ENCODE results near the gene PCNA. TPM values are rescaled to one million over a fixed set of nuclear protein-coding genes. Genes with fewer than 3 reads are reported as not detected.

The PCNA gene
- total RNA-seq, 1 experiment from 2014 or later: 274 TPM

- Histone ChIP-seq H3K79me1 (ENCODE audit: insufficient read depth, low read depth, low read length, poor library complexity, severe bottlenecking) (peaks cover 11% of the 10 kb centered on the region), H3K27me3 (ENCODE audit: insufficient read depth, low read length) (no peaks in the 10 kb centered on the region), H3K56ac (ENCODE audit: insufficient read length, low read depth, low read length) (no peak overlapping the region), H3K18ac (ENCODE audit: insufficient read length, low read depth, low read length) (no peak overlapping the region), H3K4me1 (ENCODE audit: insufficient read depth, low read length) (no peaks in the 10 kb centered on the region), H2BK12ac (ENCODE audit: insufficient read length, low read depth, low read length) (no peak overlapping the region), H3K14ac (ENCODE audit: insufficient read depth, low read length) (no peak overlapping the region), H3K9me3 (ENCODE audit: control insufficient read depth, low read depth, low read length) (no peaks in the 10 kb centered on the region), H3K23me2 (ENCODE audit: insufficient read length, low read depth, low read length, poor library complexity, severe bottlenecking) (no peaks in the 10 kb centered on the region), H4K91ac (ENCODE audit: insufficient read length, low read depth, low read length) (no peak overlapping the region), H4K5ac (ENCODE audit: insufficient read length, low read depth, low read length) (no peak overlapping the region), H3K23ac (ENCODE audit: insufficient read length, low read depth, low read length) (no peak overlapping the region), H3K4ac (ENCODE audit: low read depth, low read length) (no peak overlapping the region), H2AK5ac (ENCODE audit: insufficient read length, low read length) (no peak overlapping the region), H4K20me1 (ENCODE audit: control insufficient read depth, insufficient read depth, insufficient read length) (no peaks in the 10 kb centered on the region), H3K27ac (ENCODE audit: insufficient read length, low read depth, low read length) (no peak overlapping the region), H2BK15ac (ENCODE audit: low read depth, low read length) (no peak overlapping the region), H2BK20ac (ENCODE audit: low read depth, low read length, poor library complexity, severe bottlenecking) (no peak overlapping the region), H3K79me2 (ENCODE audit: insufficient read depth, low read length) (no peaks in the 10 kb centered on the region; the same call in 1 of the 2 replicates), H3K9ac (ENCODE audit: extremely low read depth, insufficient read length, low read length) (no peak overlapping the region), H2BK5ac (ENCODE audit: insufficient read length, low read length) (no peak overlapping the region), H3K4me2 (ENCODE audit: insufficient read depth, insufficient read length, low read length) (no peak overlapping the region), H2AFZ (ENCODE audit: low read length) (no peak overlapping the region), H3T11ph (ENCODE audit: low read length) (no peak overlapping the region), H2BK120ac (ENCODE audit: low read depth, low read length, poor library complexity, severe bottlenecking) (no peak overlapping the region), H4K8ac (replicated peaks; ENCODE audit: insufficient read length, low read depth, low read length) (no peak overlapping the region)
- Mint-ChIP-seq H3K27me3 (ENCODE audit: low read depth) (no peaks in the 10 kb centered on the region), H3K9me3 (no peaks in the 10 kb centered on the region), H3K27ac (no peak overlapping the region), H3K4me3 (no peak overlapping the region), H3K4me1 (peaks cover 8 to 10% of the 10 kb centered on the region in 2 experiments; a peak in 3 of 4 replicates), H3K36me3 (ENCODE audit: insufficient read depth in 1 of 3, low read depth in 3 of 3) (no peaks in the 10 kb centered on the region; a peak in 2 of 7 replicates)
- TF ChIP-seq CTCF (conservative IDR thresholded peaks at IDR 0.05): no peak
- DNase-seq: no peak
- no CpG with 5 or more reads among the region's 5 CpGs for WGBS (ENCODE audit: extremely low coverage, insufficient read length, low lambda C conversion rate)
These were observed 24.1 kb upstream of the PCNA start for GRCh38 chr20:5143851-5144250.

Measured in H9 (cell line).